Thymus (tissue), 11 donors: ENCODE measurements around the gene CDH13. TPM values are rescaled to one million over a fixed set of nuclear protein-coding genes. Genes with fewer than 3 reads are reported as not detected.

ENCODE experiments used
- DNase-seq, 9 donors: peaks; one replicate each; pipeline ENCODE4 v3.0.0-alpha.2; 2013; ENCODE audit warnings: low spot score in 9 of 9, low read depth in 6 of 9, missing footprints in 1 of 9
- H3K27ac ChIP-seq, 2 donors: one replicate each; pipeline ENCODE4 v1.5.1; 2013; ENCODE audit warnings: control low read depth in 1 of 2, low read depth in 1 of 2, low read length in 1 of 2, mild to moderate bottlenecking in 1 of 2, moderate library complexity in 1 of 2
- H3K27me3 ChIP-seq, 2 donors: one replicate each; pipeline ENCODE4 v1.5.1; 2013; ENCODE audit warnings: low read length in 1 of 2; ENCODE audit not compliant: control insufficient read depth in 2 of 2, insufficient read depth in 1 of 2
- H3K36me3 ChIP-seq, 2 donors: one replicate each; pipeline ENCODE4 v1.5.1; 2013; ENCODE audit warnings: low read length in 1 of 2, mild to moderate bottlenecking in 1 of 2, moderate library complexity in 1 of 2; ENCODE audit not compliant: control insufficient read depth in 2 of 2, insufficient read depth in 2 of 2
- H3K4me1 ChIP-seq, 2 donors: one replicate each; pipeline ENCODE4 v1.5.1; 2013; ENCODE audit warnings: low read length in 2 of 2; ENCODE audit not compliant: control insufficient read depth in 2 of 2, insufficient read depth in 2 of 2
- H3K4me3 ChIP-seq, 2 donors: one replicate each; pipeline ENCODE4 v1.5.1; 2013; ENCODE audit warnings: low read length in 2 of 2, control low read depth in 1 of 2, mild to moderate bottlenecking in 1 of 2
- H3K9me3 ChIP-seq, 2 donors: one replicate each; pipeline ENCODE4 v1.5.1; 2013; ENCODE audit warnings: low read length in 1 of 2, mild to moderate bottlenecking in 1 of 2; ENCODE audit not compliant: control insufficient read depth in 2 of 2, insufficient read depth in 1 of 2
- WGBS: extraction: QIAGEN DNeasy Blood & Tissue Kit; methylation state at CpG from one replicate; pipeline ENCODE4 v1.1.7; 2013; 5-methylcytosine and 5-hydroxymethylcytosine counted together
- polyA plus RNA-seq: library from polyadenylated mRNA; stranded (reverse); fragments of 200-250 nt; gene quantifications from one replicate; pipeline ENCODE4 v1.2.3, GENCODE V29; 2013
- total RNA-seq: library from RNA; stranded (reverse); fragments of 120-200 nt; gene quantifications from one replicate; pipeline ENCODE4 v1.2.4, GENCODE V29; 2013
- donor health status: healthy.

Gene CDH13
- total and polyA plus RNA-seq, 2 donors: 1.5 to 3.7 TPM

DNA sequence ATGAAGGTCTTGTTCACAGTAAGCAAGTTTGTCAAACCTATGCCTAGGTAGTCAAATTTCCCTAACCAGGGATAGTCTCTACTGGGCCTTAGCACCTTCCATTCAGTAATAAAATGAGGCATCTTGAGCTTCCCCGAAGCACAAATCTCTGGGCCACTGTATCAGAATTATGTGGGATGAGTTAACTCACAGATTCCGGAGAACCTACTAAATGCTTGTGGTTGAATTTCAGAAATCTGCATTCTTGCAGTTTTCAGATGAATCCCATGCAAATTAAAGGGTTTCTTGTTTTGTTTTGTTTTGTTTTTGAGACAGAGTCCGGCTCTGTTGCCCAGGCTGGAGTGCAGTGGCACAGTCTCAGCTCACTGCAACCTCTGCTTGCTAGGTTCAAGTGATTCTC lies 702.2 kb downstream of the CDH13 start:
- H3K9me3 ChIP-seq: no peaks in the 10 kb centered on the region
- no peak overlapping the region for H3K4me3 ChIP-seq
- H3K4me1 ChIP-seq: no peaks in the 10 kb centered on the region
- 90% methylated on average over 3 of the region's 3 CpGs for WGBS
- H3K27me3 ChIP-seq: no peaks in the 10 kb centered on the region
- H3K36me3 ChIP-seq: no peaks in the 10 kb centered on the region
- H3K27ac ChIP-seq: no peak overlapping the region
- no peak for DNase-seq

DNA sequence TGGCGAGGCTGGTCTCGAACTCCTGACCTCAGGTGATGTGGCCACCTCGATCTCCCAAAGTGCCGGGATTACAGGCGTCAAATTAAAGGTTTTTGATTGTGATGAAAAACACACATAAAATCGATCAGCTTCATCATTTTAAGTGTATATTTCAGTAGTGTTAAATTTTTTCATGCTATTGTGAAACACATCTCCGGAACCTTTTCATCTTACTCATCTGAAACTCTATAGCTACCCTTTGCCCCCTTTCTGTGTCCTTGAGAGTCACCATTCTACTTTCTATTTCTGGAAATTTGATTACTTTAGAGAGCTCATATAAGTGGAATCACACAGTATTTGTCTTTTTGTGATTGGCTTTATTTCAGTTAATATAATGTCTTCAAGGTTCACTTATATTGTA lies 702.7 kb downstream of the CDH13 start:
- no peak for DNase-seq
- 77% methylated on average over 7 of the region's 7 CpGs for WGBS

DNA sequence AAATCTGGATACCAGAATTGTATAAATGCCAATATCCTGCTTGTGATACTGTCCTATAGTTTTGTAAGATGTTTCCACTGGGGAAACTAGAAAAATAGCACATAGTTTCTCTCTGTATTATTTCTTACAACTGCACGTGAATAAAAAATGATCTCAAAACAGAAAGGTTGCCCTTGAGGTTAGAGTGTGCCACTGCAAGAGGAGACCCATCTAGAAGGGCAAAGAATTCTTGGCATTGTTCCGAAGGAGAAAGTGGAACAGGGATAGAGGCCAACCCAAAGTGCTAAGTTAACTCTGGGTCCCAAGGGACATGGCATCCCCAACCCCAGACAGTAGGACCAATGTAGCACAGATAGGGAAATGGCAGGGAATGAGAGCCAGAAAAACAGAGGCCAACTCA lies 703.5 kb downstream of the CDH13 start:
- H3K9me3 ChIP-seq: no peaks in the 10 kb centered on the region
- no peak overlapping the region for H3K4me3 ChIP-seq
- no peak for DNase-seq
- H3K27ac ChIP-seq: no peak overlapping the region
- 88% methylated on average over 2 of the region's 2 CpGs for WGBS
- H3K27me3 ChIP-seq: no peaks in the 10 kb centered on the region
- no peaks in the 10 kb centered on the region for H3K36me3 ChIP-seq
- H3K4me1 ChIP-seq: no peaks in the 10 kb centered on the region

More for the DNA sequence above, 702.7 kb downstream of the CDH13 start:
- Histone ChIP-seq H3K4me1 (no peaks in the 10 kb centered on the region), H3K27ac (no peak overlapping the region), H3K4me3 (no peak overlapping the region), H3K36me3 (no peaks in the 10 kb centered on the region), H3K27me3 (no peaks in the 10 kb centered on the region), H3K9me3 (no peaks in the 10 kb centered on the region)

DNA sequence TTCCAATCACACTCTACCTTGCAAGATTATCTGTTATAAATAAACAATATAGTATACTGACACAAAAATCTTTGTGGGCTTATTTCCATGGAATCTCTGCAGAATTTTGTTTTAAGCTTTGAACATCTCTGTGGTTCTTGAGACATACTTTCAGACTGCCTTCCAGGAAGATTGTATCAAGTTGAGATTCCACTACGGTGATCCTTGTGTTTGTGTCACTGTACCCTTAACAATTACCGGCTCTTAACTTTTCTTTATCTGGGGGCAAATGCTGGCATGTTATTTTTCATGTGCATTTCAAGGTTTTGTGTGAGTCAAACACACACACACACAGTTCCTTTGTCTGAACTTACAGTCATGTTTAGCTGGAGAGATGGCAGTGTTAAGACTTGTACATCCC lies 708.3 kb downstream of the CDH13 start:
- WGBS: 91% methylated on average over 2 of the region's 2 CpGs
- Histone ChIP-seq H3K9me3 (no peaks in the 10 kb centered on the region), H3K27me3 (no peaks in the 10 kb centered on the region), H3K4me3 (no peak overlapping the region), H3K36me3 (no peaks in the 10 kb centered on the region), H3K4me1 (no peaks in the 10 kb centered on the region), H3K27ac (no peak overlapping the region)
- no peak for DNase-seq

DNA sequence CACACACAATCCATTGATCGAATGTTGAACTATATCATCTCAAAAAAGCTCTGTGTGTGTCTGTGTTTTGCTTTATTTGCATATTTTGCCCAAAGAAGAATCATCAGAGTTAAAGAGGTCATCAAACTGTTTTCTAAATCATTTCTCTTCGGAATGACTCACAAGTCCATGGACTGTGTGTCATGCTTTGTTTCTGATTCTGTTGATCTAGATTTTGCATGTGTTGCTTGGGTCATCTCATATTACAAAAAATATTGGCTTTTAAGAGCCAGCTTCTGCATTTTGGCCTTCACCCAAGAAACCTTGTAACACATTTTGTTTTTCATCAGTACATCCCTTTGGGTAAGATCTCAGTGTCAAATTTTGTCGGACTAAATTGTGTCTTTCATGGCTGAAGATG lies 709.8 kb downstream of the CDH13 start:
- DNase-seq: peak in 1 of 9 donors; percentile 2
- Histone ChIP-seq H3K4me3 (no peak overlapping the region), H3K4me1 (no peaks in the 10 kb centered on the region), H3K36me3 (no peaks in the 10 kb centered on the region), H3K27ac (no peak overlapping the region), H3K27me3 (no peaks in the 10 kb centered on the region), H3K9me3 (no peaks in the 10 kb centered on the region)
- 93% methylated on average over 3 of the region's 3 CpGs for WGBS

DNA sequence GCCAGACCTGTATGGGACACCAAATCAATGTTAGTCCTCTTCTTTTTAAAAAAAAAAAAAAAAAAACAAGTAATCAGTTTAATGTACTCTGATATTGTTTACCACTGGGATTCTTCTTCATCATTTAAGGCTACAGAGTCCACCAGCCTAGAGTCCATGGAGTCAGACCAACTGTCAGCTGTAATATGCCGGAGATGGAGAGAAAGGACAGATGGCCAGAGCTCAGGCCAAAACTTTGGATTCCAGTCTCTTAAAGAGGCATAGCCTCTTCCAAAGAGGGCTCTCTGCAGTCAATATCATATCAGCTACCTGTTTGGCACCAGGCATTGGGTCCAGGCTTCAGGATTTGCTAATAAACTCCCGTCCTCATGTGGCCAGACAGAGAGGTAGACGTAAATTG lies 711.4 kb downstream of the CDH13 start:
- Histone ChIP-seq H3K36me3 (no peaks in the 10 kb centered on the region), H3K27me3 (no peaks in the 10 kb centered on the region), H3K4me3 (no peak overlapping the region), H3K4me1 (no peaks in the 10 kb centered on the region), H3K9me3 (no peaks in the 10 kb centered on the region), H3K27ac (no peak overlapping the region)
- no peak for DNase-seq
- WGBS: 95% methylated on average over 3 of the region's 3 CpGs

DNA sequence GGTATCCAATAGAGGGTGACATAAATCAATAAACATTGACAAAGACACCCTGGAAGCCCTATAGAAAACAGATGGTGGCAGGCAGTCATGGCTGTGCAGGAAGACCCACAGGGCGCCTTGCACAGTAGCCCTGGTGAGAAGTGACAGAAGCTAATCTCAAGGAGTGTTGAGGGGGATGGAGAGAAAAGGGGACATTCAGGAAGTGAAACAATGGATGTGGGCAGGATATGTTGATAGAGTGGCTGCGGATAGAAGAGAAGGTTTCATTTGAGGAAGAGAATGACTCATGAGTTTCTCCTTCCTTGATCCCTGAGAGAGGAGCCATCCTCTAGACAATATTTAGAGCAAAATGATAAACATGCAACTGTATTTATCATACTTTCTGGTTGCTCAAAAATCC lies 712.2 kb downstream of the CDH13 start:
- Histone ChIP-seq H3K4me1 (no peaks in the 10 kb centered on the region), H3K27me3 (no peaks in the 10 kb centered on the region), H3K36me3 (no peaks in the 10 kb centered on the region), H3K27ac (no peak overlapping the region), H3K4me3 (no peak overlapping the region), H3K9me3 (no peaks in the 10 kb centered on the region)
- WGBS: 51% methylated on average over 2 of the region's 2 CpGs
- DNase-seq: no peak

DNA sequence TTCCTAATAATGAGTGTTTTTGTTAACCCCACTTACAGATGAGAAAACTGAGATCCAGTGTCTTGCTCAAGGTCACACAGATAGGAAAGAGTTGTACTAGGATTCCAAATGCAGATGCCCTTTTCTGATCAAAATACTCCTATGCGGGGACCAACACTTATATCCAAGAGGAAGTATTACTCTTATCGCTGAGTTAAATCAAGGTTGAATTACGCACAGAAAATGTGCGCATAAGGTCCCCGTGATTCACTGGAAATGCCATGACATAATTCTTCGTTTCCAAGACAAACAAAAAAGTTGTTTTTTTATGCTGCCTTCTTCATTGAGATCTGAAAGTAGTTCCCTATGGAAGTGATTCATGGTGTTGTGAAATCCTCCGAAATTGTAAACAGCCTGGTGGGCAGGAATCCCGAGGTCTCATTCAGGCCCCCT lies 717.2 kb downstream of the CDH13 start:
- Histone ChIP-seq H3K36me3 (no peaks in the 10 kb centered on the region), H3K4me3 (no peak overlapping the region), H3K9me3 (no peaks in the 10 kb centered on the region), H3K27me3 (no peaks in the 10 kb centered on the region), H3K27ac (no peak overlapping the region), H3K4me1 (no peaks in the 10 kb centered on the region)
- DNase-seq: no peak
- WGBS: 84% methylated on average over 8 of the region's 8 CpGs

DNA sequence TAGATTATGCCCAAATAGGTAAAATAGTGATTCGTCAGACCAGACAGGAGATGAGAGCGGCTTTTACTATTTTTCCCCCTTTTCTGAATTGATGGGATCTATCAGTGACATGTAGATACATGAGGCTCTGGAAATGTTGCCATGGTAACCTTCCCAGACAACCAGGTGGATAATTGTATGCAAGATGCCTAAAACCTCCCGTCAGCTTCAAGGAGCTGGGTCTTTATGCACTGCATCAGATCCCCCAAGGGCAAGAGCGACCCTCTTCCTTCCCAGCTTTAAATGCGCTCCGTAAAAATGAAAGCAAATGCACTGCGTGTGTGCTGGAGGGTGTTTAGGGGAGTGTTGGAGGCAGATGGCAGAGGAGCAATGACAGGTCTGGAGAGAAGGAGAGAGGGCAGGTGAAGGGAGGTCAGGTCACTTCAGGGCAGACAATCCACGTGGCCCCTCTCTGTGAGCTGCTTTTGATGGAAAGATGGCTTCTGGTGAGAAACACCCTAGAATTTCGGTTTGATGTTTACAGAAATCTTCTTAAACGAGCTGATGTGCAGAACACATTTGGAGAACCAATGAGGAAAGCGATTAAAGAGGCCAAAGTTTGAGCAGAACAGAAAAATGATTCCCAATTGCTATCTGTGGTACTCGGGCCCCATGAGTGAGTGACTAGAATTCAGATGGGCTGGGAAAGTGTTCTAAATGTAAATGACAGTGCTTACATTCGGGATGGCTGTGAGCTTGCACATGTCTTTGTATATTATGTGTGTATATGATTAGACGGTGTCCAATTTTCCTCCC lies 719.3 kb downstream of the CDH13 start:
- Histone ChIP-seq H3K27ac (no peak overlapping the region), H3K4me1 (no peaks in the 10 kb centered on the region), H3K36me3 (no peaks in the 10 kb centered on the region), H3K27me3 (no peaks in the 10 kb centered on the region), H3K9me3 (no peaks in the 10 kb centered on the region), H3K4me3 (no peak overlapping the region)
- WGBS: 86% methylated on average over 14 of the region's 14 CpGs
- DNase-seq: no peak
